Prostate gland (tissue), 2 donors: ENCODE data around the gene PIK3R3. TPM values are rescaled to one million over a fixed set of nuclear protein-coding genes. Genes with fewer than 3 reads are reported as not detected.

Experiments used
- DNase-seq: peaks from one replicate; pipeline ENCODE4 v3.0.0-alpha.2; 2019; ENCODE audit warnings: low spot score
- H3K27ac ChIP-seq, 2 donors: fragments of 200-600 bp; sonication (generic); 2 replicates each; pipeline ENCODE4 v1.5.1; 2017 to 2019
- H3K27me3 ChIP-seq: fragments of 200-600 bp; sonication (generic); replicated peaks from 2 replicates; pipeline ENCODE4 v1.5.1; 2019; ENCODE audit not compliant: insufficient read depth
- H3K36me3 ChIP-seq, 2 donors: fragments of 200-600 bp; sonication (generic); 1 replicate in 1 of 2; 2 replicates in 1 of 2; pipeline versions ENCODE4 v1.5.1 to v1.8.1; 2017 to 2019
- H3K4me1 ChIP-seq: fragments of 200-600 bp; sonication (generic); replicated peaks from 2 replicates; pipeline ENCODE4 v1.5.1; 2019
- H3K4me3 ChIP-seq, 2 donors: fragments of 200-600 bp; sonication (generic); 2 replicates each; pipeline ENCODE4 v1.5.1; 2017 to 2019
- H3K9me3 ChIP-seq: fragments of 200-600 bp; sonication (generic); 2 replicates; pipeline ENCODE4 v1.5.1; 2017
- CTCF ChIP-seq, 4 experiments: fragments of 200-600 bp in 2 of 4; fragments of 450-650 bp in 2 of 4; sonication (generic) in 2 of 4; IDR thresholded peaks; 1 replicate in 3 of 4; 2 replicates in 1 of 4; pipeline ENCODE4 v1.5.1; 2016 to 2019; ENCODE audit warnings: antibody characterized with exemption in 4 of 4, mild to moderate bottlenecking in 2 of 4, moderate library complexity in 2 of 4
- POLR2A ChIP-seq: fragments of 450-650 bp; IDR thresholded peaks from one replicate; pipeline ENCODE4 v1.6.1; 2016; ENCODE audit warnings: antibody characterized with exemption, mild to moderate bottlenecking
- POLR2AphosphoS5 ChIP-seq: sonication (generic); formaldehyde crosslinking; IDR thresholded peaks from one replicate; pipeline ENCODE4 v1.6.1; 2017; ENCODE audit warnings: antibody characterized with exemption
- WGBS: methylation state at CpG from one replicate; pipeline ENCODE4 v1.1.5; 2018; 5-methylcytosine and 5-hydroxymethylcytosine counted together
- intact Hi-C: fragments of 100-400 bp; cut with DNase I; formaldehyde crosslinking; loops from one replicate; pipeline ENCODE4 v1.14.2; 2022
- total RNA-seq, 2 donors: library from RNA; depleted of rRNA; stranded (reverse); fragments of >200 nt; gene quantifications; one replicate each; pipeline ENCODE4 v1.1.0, GENCODE V29; 2016

The PIK3R3 gene
- total RNA-seq, 2 donors from 2014 or later, result 9.1 to 26.5 TPM

- intact Hi-C loops, result no loop called here
Observed at GRCh38 chr1:46083579-46083978, 48.9 kb downstream of the PIK3R3 start.

GRCh38 chr1:46081619-46082018 lies 50.8 kb downstream of the PIK3R3 start:
- no peaks in the 10 kb centered on the region for H3K9me3 ChIP-seq
- 83% methylated on average over 1 of the region's 1 CpG for WGBS
- no peaks in the 10 kb centered on the region for H3K36me3 ChIP-seq
- intact Hi-C loops, result no loop called here
- no peak overlapping the region for H3K4me3 ChIP-seq
- no peak overlapping the region for H3K27ac ChIP-seq
- H3K27me3 ChIP-seq, result no peaks in the 10 kb centered on the region
- H3K4me1 ChIP-seq, result no peaks in the 10 kb centered on the region
- no peak for TF ChIP-seq CTCF (IDR thresholded peaks at IDR 0.05)
- no peak for TF ChIP-seq POLR2A
- TF ChIP-seq POLR2AphosphoS5, result no peak
- no peak for DNase-seq

More at GRCh38 chr1:46083579-46083978, 48.9 kb downstream of the PIK3R3 start:
- TF ChIP-seq POLR2A (no peak), POLR2AphosphoS5 (no peak), CTCF (IDR thresholded peaks at IDR 0.05) (no peak)
- no peak overlapping the region for H3K27ac ChIP-seq
- H3K4me1 ChIP-seq, result no peaks in the 10 kb centered on the region
- H3K27me3 ChIP-seq, result no peaks in the 10 kb centered on the region
- no peak overlapping the region for H3K4me3 ChIP-seq
- no peaks in the 10 kb centered on the region for H3K9me3 ChIP-seq
- H3K36me3 ChIP-seq, result no peaks in the 10 kb centered on the region
- no peak for DNase-seq

- WGBS, result 86% methylated on average over 7 of the region's 7 CpGs
- intact Hi-C loops, result no loop called here
Observed at GRCh38 chr1:46081206-46081605, 51.2 kb downstream of the PIK3R3 start.

GRCh38 chr1:46080257-46080656 lies 52.2 kb downstream of the PIK3R3 start:
- 94% methylated on average over 3 of the region's 3 CpGs for WGBS
- intact Hi-C loops, result no loop called here
- no peaks in the 10 kb centered on the region for H3K9me3 ChIP-seq
- no peak for DNase-seq
- H3K4me1 ChIP-seq, result no peaks in the 10 kb centered on the region
- H3K27ac ChIP-seq, result no peak overlapping the region
- no peak for TF ChIP-seq POLR2AphosphoS5
- TF ChIP-seq POLR2A, result no peak
- TF ChIP-seq CTCF (IDR thresholded peaks at IDR 0.05), result no peak
- H3K4me3 ChIP-seq, result no peak overlapping the region
- no peaks in the 10 kb centered on the region for H3K27me3 ChIP-seq
- H3K36me3 ChIP-seq, result no peaks in the 10 kb centered on the region

More at GRCh38 chr1:46081206-46081605, 51.2 kb downstream of the PIK3R3 start:
- Histone ChIP-seq H3K27me3 (no peaks in the 10 kb centered on the region), H3K4me1 (no peaks in the 10 kb centered on the region), H3K27ac (no peak overlapping the region), H3K9me3 (no peaks in the 10 kb centered on the region), H3K36me3 (no peaks in the 10 kb centered on the region), H3K4me3 (no peak overlapping the region)
- no peak for TF ChIP-seq POLR2AphosphoS5
- TF ChIP-seq POLR2A, result no peak
- TF ChIP-seq CTCF (IDR thresholded peaks at IDR 0.05), result no peak
- DNase-seq, result no peak

- 70% methylated on average over 4 of the region's 4 CpGs for WGBS
- no peaks in the 10 kb centered on the region for H3K4me1 ChIP-seq
- no peaks in the 10 kb centered on the region for H3K27me3 ChIP-seq
- no peaks in the 10 kb centered on the region for H3K36me3 ChIP-seq
- no peaks in the 10 kb centered on the region for H3K9me3 ChIP-seq
- H3K27ac ChIP-seq, result no peak overlapping the region
- no peak for DNase-seq
- TF ChIP-seq POLR2AphosphoS5, result peak; percentile 14
- TF ChIP-seq CTCF (IDR thresholded peaks at IDR 0.05), result no peak
- TF ChIP-seq POLR2A, result no peak
- intact Hi-C loops, result no loop called here
- no peak overlapping the region for H3K4me3 ChIP-seq
Observed at GRCh38 chr1:46077644-46078043, 54.8 kb downstream of the PIK3R3 start.
